Fibroblast of skin of back (primary cell): Measurements from ENCODE around the gene PGA4.
"Not testable (repeated sequence)": the region's sequence is repeated elsewhere in the genome, so short reads cannot be mapped to it uniquely, and the experiment has no call there.

Source experiments
- DNase-seq: peaks from one replicate; pipeline ENCODE4 v3.0.0-alpha.2; 2013

Gene PGA4

GRCh38 chr11:61207636-61208310 is 14.4 kb upstream of the PGA4 start:
- DNase-seq: not testable (repeated sequence)

DNA sequence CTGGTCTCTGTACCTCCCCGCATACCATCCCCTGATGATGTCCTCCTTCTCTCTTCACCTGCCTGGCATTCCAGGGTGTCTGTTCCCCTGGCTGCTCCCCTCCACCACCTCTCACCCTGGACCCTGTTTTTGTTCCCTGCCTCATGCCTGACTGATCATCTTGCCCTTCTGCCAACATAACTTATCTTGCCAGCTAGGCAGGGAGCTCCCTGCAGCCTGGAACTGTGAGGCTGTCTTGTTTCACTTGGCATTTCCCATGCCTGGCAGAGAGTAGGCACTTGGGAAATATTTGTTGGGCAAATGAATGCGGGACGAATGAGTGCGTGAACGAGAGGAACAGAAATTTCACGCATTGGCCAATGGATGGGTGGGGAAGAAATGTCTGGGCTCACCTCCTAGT is 11.5 kb upstream of the PGA4 start:
- not testable (repeated sequence) for DNase-seq

- DNase-seq: not testable (repeated sequence)
Measured at GRCh38 chr11:61211327-61211952, 10.7 kb upstream of the PGA4 start.

DNA sequence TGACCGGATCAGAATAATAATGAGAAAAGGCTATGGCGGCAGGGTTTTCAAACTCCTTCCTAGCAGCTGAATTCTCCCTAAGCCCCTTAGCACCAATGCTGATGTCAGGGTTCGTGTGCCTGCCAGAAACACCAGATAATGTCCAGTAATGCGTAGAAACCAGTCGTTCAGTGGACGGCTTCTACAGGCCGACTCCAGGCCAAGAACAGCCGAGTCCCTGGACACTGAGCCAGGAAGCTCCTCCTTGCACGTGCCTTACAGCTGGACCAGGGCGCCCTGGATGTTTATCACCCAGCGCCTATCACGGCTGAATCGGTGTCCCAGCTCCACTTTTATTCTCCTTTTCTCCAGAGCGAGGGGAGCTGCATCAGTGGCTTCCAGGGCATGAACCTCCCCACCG is 9.9 kb upstream of the PGA4 start:
- not testable (repeated sequence) for DNase-seq

- DNase-seq: not testable (repeated sequence)
Measured at GRCh38 chr11:61213711-61214324, 8.3 kb upstream of the PGA4 start.

DNA sequence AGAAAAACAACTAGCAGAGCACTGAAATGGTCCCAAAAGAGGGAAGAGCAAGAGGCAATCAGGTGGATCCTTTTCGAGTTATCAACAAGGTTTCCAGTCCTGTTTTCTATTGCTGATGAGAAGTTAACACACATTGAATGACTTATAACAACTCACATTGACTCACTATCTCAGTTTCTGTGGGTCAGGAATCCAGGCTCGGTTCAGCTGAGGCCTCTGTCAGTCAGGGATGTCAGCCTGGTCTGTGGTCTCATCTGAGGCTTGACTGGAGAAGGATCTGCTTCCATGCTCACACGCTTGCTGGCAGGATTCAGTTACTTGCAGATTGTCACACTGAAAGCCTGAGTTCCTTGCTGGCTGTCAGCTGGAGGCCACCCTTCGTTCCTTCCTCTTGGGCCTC is 3.8 kb upstream of the PGA4 start:
- DNase-seq: not testable (repeated sequence)

- not testable (repeated sequence) for DNase-seq
Measured at GRCh38 chr11:61219016-61219415, 3.1 kb upstream of the PGA4 start.

DNA sequence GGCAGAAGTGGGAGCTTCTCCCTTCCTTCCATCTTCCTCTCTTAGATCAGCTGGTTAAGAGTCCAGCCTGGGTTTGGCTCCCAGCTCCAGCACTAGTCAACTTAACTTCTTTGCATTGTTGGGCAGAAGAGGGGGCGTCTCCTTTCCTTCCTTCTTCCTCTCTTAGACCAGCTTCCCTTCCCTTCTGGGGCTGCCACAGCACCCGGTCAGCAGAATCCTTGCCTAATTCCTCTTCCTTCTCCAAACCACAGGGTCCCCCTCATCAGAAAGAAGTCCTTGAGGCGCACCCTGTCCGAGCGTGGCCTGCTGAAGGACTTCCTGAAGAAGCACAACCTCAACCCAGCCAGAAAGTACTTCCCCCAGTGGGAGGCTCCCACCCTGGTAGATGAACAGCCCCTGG is 545 bp downstream of the PGA4 start:
- DNase-seq: not testable (repeated sequence)

GRCh38 chr11:61226457-61227137 is 4.5 kb downstream of the PGA4 start:
- DNase-seq: not testable (repeated sequence)

- not testable (repeated sequence) for DNase-seq
Measured at GRCh38 chr11:61229458-61229857, 7.3 kb downstream of the PGA4 start.

- DNase-seq: not testable (repeated sequence)
Measured at GRCh38 chr11:61231033-61231432, 8.9 kb downstream of the PGA4 start.

GRCh38 chr11:61231585-61231984 is 9.4 kb downstream of the PGA4 start:
- not testable (repeated sequence) for DNase-seq

- not testable (repeated sequence) for DNase-seq
Measured at GRCh38 chr11:61232548-61233145, 10.5 kb downstream of the PGA4 start.

- DNase-seq: not testable (repeated sequence)
Measured at GRCh38 chr11:61237130-61237529, 15.0 kb downstream of the PGA4 start.

DNA sequence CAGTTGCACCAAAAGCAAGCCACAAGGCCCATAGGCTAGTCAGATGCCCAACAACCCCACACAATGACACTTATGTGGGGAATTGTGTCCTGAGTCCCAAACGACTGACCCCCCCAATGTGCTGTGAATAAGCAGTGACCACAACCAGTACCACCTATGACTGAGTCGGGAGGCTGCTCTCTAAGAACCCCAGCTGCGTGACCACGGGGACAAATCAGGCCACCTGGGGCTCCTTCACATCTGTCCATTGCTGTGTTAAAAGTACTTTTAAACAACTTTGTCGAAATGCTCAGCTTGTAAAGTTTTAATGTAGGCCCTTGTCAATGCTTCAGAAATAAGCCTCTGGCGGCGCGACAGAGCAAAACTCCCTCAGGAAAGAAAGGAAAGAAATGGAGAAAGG is 18.1 kb downstream of the PGA4 start:
- DNase-seq: not testable (repeated sequence)

DNA sequence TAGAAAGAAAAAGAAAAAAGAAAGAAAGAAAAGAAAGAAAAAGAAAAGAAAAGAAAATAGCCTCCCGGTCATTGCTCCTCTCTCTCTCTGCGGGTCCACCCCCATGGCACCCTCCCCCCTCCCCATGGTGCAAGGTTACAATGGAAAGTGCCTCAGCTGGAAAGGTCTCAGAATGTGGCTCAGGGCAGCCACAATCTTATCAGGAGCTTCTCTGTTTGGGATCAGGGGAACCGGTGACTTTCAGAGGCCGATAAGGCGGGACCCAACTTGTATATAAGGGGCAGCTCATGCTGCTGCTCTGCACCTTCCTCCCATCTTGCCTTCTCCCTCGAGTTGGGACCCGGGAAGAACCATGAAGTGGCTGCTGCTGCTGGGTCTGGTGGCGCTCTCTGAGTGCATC is 18.7 kb downstream of the PGA4 start, which contains the start of gene PGA5:
Gene PGA5 (plus strand): TSS at position 301 of the 400 bp plus-strand sequence. CDS start 52 bp downstream, at position 353.
- not testable (repeated sequence) for DNase-seq

DNA sequence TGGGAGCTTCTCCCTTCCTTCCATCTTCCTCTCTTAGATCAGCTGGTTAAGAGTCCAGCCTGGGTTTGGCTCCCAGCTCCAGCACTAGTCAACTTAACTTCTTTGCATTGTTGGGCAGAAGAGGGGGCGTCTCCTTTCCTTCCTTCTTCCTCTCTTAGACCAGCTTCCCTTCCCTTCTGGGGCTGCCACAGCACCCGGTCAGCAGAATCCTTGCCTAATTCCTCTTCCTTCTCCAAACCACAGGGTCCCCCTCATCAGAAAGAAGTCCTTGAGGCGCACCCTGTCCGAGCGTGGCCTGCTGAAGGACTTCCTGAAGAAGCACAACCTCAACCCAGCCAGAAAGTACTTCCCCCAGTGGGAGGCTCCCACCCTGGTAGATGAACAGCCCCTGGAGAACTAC is 19.4 kb downstream of the PGA4 start:
- DNase-seq: not testable (repeated sequence)

DNA sequence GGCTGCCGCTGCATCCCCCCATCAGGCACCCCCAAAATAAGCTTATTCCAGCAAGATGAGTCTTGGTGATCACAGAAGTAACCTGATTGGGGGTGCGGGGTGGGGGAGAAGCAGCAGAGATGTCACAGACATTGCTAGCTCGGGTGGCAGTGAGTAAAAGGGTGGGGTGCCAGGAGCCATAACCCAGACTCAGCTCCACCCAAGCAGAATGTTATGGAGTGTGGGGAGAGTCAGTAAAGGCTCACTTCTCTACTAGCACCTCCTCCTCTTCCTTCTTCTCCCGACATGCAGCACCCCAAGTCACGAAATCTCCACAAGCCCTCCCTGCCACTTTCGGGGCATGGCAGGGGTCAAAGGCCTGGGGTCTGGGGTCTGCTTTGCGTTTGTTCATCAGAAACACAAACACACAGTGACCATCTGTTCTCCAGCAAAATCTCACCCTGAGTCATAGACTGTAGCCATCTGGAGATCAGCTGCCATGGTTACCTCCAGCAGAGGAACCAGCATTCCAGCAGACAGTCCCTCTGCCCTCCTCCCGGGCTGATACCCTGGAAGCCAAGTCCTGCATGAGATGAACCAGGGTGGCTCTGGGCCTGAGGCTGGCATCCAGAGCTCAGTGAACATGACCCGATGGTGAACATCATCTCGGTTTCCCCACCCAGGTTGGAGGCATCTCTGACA is 23.3 kb downstream of the PGA4 start:
- not testable (repeated sequence) for DNase-seq

DNA sequence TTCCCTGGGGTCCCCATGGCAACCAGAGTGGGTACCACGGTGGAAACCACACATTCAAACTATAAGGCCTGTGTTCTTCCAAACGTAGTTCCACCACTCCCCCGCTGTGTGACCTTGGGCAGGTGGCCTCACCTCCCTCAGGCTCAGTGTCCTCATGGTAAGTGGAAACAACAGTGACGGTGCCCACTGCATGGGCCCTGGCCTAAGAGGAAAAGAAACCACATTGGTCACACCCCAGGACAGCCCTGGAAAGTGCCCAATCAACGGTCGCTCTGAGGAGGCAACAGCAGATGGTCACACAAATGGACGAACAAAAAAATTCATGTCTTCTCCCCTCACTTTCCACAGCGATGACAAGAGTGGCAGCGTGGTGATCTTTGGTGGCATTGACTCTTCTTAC is 25.9 kb downstream of the PGA4 start:
- DNase-seq: not testable (repeated sequence)

DNA sequence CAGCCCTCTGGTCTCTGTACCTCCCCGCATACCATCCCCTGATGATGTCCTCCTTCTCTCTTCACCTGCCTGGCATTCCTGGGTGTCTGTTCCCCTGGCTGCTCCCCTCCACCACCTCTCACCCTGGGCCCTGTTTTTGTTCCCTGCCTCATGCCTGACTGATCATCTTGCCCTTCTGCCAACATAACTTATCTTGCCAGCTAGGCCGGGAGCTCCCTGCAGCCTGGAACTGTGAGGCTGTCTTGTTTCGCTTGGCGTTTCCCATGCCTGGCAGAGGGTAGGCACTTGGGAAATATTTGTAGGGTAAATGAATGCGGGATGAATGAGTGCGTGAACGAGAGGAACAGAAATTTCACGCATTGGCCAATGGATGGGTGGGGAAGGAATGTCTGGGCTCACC is 27.1 kb downstream of the PGA4 start:
- not testable (repeated sequence) for DNase-seq

GRCh38 chr11:61250796-61251765 is 28.9 kb downstream of the PGA4 start:
- not testable (repeated sequence) for DNase-seq
